ENCODE measurements around the gene RUNX1.
A peak's percentile ranks its signal among the peaks of the same experiment; 100 is the strongest.

RUNX1 gene

DNA sequence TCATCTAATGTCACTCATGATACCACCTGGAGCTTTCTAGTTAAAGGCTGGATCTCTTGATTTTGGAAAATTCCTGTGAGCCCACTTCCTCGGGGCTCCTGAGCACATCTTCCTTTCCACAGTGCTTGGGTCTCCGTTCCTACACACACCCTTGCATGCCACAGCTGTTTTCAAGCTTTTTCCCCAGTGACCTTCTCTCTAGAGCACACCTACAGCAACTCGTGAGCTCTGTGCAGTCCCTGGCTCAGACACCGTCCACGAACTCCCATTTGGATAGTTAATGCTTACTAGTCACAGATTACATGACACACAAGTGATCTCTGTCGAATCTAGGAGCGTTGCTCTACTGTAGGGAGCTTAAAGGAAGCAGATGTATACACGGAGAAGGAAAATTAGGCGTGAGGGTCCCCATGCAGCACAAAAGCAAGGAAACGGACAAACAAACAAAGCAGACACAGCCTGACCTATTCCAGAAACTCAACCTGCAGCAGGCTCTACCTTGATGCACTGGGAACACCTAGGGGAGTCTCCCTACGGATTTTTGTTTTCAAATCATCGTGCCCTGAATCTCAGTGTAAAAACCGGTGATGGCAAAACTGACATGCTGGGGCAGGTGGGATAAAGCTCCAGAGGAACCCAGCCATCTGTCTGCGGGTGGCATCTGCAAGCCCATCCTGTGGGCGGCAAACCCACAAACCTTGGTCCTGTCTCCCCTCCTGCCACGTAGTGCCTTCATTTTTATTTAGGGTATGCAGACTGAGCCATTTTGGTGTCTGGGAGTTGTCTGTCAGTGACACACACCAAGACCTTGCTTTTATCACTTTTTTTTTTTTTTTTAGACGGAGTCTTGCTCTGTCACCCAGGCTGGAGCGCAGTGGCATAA lies 177.8 kb downstream of the RUNX1 start:
- DNase-seq: no peak

DNA sequence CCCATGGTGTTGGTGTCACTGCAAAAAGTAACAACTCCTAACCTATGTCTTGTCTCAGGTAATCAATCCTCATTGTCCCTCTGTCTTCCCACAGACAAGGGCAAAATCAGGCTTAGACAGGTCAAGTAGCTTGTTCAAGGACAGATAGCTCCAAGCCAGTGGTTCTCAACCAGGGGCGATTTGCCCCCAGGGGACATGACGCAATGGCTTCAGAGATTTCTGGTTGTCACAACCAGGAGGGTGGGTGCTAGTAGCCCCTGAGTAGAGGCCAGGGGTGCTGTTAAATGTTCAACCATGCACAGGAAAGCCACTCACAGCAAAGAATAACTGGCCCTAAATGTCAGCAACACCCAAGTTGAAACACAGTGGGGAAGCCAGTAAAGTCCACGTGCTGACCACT lies 178.9 kb downstream of the RUNX1 start:
- no peak for DNase-seq

DNA sequence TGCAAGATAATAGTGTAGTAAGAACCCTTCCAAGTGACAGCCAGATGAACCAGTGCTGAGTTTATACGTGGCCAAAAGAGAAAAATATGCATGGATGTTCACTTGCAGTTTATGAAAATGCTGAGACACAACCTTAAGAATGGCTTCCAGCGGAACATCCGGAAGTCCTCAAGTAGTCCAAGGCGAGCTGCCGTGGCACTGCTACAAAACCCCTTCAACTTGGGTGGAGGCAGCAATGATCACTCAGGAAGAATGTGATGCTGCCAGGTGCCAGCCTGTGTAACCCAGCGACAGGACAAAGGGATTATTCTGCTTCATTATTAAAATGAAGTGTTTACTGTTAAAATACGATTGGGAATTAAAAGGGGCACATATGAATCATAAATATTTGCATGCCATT lies 179.6 kb downstream of the RUNX1 start:
- DNase-seq: no peak

DNA sequence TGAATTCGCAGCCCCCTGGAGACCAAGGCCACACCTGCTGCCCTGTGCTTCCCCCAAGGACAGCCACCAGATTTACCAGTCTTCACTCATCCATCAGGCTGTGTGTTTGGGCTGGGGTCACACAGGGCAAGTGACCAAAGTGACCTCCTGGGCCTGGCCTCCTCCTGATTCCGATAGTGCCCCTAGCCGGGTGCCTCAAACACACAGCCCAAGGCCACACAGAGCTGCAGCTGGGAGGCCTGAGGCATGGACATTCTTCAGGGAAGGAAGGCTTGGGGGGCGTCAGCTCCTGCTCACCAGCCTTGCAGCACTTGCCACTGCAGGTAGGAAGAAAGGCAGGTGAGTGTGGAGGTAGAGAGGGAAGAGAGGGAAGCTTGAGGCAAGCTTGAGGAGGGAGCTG lies 181.3 kb downstream of the RUNX1 start:
- no peak for DNase-seq

DNA sequence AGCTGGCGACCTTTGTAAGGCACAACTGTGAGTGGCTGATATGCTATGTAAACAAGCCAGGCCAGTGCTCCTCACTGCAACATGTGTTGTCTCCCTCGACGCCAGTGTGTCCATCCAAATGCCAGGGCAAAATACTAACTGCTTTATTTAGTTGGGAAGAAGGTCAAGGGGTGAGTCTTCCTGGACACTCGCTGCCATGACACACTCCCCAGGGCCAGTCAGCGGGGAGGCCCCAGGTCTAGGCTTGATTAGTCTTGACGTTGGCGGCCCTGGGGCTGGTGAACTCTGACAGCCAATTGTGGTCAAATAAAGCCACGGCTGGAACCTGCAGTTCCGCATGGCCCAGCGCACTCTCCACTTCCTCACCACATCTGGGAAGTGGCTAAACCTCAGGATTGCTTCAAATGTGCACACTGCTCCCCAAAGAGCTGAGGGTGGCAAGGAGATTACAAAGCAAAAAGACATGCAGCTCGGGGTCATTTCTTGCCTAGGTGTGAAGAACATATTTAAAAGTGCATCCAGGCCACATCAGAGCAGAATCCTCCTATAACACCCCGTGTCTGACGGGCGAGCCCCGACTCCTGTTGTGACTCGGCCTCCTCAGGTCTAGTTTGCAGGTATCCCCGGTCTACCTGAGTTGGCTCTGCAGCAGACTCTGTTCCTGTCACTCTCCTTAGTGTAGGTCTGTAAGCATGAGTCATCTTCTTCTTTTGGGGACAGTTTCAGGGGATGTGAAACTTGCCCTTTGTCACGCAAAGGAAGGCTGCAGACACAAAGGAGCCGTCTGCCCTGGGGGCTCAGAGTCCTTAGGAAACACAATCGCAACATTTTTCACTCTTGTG lies 183.5 kb downstream of the RUNX1 start:
- peak; percentile 66 for DNase-seq

DNA sequence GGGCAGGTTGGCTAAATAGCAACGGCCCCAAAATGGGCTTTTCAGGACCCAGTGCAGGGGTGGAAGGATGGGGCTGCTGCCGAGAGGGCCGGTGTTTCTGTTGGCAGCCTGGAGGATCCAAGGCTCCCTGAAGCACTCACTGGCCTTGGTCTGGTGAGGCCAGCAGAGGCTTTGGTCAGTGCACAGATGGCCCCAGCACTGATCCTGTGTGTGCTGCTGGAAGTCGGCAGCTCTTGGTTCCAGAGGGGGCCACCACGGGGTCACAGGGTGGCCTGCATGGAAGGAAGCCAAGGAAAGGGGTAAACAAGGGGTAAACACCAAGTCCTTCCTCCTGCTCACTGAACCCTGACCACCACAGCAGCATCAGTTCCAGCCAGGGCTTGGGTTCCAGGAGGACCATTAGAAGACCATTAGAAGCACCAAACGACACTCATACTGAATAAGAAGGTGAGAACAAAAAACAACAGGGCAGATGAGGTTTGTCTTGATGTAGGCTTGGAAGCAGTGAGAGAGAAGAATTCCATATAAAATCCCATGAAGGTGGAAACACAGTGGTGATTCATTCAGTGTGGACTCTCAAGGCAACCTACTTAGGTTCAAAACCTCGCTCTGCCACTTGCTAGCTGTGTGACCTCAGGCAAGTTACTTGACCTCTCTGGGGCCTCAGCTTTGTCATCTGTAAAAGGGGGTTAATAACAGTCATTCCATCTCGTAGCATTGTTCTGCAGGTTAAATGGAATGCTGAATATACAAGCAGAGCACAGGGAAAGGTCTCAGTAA lies 184.5 kb downstream of the RUNX1 start:
- no peak for DNase-seq

DNA sequence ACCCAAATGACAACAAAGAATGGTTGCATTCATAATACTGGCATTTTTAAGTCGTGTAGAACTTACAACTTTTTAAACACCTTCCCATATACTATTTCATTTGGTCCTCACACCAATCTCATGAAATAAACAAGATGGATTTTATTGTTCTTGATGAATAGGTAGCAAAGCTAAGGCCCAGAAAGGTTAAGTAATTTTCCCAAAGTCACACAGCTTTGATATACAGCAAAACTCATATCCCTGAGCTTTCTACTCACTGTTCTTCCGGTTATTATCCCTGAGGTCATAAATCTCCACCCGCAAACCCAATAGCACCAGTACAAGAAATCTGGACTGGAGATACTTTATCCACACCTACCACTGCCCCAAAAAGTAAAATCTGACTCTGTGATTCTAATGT lies 186.2 kb downstream of the RUNX1 start:
- no peak for DNase-seq

DNA sequence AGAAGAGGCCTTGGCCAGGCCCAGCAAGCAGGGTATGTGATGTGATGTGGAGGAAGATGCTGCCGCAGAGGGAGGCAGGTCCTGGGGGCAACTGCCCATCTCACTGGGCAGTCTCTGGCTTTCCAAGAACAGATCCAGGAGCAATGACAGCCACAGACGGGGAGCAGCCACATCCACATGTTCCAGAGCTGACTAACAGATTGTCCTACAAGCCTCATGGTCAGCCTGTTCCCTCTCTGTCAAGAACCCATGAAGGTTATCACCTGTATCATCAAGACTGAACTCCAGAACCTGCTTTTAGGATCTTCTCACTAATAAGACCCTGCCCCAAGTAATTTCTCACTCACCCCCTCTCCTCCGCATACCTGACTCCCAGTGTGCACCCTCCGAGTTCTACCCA lies 187.8 kb downstream of the RUNX1 start:
- no peak for DNase-seq

DNA sequence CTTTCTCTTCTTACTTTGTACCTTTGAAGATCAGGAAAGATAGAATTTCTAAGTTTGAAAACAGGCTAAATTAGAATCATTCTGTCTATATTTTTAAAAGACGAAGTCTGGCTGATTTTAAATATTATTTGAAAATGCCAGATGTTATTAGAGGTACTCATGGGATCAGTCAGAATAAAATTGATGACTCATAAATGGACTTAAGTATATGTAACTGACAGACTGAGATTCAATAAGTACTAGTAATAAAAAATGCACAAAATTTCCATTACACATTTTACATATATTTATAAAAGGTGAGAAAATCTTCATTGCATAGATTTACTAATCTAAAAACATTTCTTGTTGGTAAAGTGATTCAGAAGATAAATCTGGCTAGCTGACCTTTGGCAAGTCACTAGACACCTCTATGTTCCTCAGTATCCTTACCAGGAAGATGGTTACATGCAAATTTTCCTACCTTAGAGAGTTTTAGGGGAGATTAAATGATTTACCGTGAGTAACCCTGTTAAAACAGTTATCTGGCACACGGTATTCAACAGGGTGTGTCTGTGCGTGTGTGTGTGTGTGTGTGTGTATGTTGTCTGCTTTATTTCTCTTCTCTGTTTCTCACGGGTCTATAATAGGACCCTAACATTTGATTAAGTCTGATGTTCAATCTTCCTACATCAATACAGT lies 189.0 kb downstream of the RUNX1 start:
- no peak for DNase-seq

DNA sequence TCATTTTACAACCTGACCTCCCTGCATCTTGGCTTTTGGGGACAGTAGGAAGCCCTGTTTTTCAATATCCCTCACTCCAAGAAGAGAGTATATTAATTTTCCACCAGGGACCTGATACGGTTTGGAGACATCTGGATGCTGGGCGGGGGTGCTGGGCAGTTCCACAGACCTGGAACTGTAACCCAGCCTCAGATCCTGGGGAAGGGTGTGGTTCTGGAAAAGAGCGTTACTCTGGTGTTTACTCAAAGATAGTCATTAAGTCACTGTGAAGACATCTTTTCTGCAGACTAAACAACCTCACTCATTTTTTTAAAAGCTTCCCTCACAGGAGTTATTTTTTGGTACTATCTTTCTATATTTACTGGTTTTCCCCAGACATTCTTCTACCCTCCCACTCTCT lies 190.5 kb downstream of the RUNX1 start:
- DNase-seq: no peak

DNA sequence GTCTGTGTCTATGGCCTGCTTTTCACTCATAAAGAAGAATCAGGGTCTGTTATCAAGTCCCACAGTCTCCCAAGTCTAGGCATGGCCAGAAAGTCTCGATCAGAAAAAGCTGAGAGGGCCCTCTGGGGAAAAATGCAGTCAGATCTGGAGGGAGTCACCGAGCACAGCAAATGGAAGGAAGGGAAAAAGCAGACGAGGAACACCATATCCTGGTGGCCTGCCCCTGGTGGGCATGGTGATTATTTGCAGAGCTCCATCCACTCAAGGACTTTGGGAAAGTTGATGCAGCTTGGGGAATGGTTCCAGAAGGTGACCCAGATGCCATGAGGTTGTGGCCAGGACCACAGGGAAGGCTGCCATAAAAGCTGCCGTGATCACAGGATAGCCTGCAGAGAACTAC lies 191.2 kb downstream of the RUNX1 start:
- no peak for DNase-seq

DNA sequence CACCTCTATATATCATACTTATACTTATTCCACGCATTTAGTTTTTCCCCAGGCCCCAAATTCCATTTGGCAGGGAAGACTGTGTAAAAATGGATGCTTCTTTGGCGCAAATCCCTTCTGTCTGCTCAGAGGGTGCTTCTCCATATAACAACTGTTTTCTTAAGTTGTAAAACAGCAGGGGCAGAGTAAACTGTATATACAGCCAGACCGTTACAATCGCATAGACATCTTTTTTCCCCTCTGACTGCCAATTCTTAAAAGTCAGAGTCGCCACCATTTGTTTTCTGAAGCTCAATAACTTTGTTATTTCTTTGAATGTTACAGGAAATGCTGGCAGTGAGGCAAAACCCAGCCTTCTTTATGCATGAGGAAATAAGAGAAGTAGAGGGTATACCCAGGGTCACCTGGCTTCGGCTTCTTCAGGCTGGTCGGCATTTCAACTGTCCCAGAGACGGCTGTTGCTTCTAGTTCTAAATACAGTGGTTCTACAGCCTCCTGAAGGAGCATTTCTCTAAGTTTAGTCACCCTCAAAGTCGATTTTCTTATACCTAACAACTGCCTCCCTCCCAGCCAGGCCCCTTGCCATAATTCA lies 191.9 kb downstream of the RUNX1 start:
- DNase-seq: no peak

DNA sequence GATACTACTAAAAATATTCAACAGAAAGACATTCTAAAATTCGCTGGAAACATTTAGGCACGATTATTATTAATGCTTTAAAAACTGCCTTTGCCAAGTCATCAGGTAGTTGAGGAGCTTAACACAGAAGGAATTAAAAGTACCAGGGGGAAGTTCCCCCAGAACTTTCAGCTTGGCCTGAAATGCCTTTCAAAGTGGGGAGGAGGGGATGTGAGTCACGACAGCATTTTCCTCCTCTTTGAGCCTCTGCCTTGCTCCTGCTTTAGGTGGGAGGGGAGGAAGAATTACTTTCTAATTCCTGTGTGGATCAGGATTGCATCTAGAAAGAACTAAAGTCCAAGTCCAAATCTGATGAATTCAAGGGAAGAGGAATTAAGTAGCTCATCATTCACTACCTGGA lies 196.7 kb downstream of the RUNX1 start:
- DNase-seq: no peak

DNA sequence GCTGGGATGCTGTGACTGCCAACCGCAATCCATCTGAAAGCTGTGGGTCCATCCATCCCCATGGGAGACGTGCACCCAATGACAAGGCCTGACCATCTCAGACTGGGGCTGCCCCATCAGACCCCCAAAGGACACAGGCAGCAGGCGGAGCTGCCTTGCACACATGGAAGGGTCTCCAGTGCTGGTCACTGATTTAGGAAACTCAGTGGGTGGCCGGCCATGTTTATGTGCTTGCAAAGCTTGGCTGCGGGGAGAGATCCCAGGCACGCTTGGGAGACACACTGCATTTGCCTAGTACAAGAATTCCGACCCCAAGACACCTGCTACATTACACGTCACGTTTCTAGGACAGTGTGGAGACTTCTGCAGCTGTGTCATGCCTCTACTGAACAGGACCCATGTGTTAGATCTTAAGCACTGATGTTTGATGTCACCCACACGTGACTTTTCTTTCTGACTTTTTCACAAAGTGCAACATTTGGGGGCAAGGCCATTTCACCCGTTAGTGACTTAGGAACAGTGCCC lies 198.9 kb downstream of the RUNX1 start:
- DNase-seq: no peak

DNA sequence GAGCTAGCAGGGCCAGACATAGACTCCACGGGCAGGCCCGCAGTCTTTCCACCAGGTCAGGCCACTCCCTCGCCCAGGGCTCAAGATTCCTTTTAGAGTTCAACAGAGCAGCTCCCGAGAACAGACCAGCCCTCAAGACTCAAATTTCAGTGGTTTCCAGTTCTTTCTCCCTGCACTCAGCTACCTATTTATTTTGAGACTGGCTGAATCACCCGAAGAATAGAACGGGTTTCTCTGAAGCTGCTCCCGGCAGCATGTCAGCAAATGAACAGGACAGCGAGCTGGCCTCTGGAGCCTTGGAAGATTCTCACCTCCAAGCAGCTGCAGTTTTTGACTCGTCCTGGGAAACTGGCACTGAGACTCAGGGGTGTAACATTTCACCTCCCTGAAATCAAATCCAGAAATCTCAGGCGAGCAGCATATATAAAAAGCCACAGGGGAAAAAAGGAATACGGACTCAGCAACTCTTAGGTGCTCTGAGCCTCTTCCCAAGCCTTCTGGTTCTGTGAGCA lies 202.4 kb downstream of the RUNX1 start:
- DNase-seq: no peak

DNA sequence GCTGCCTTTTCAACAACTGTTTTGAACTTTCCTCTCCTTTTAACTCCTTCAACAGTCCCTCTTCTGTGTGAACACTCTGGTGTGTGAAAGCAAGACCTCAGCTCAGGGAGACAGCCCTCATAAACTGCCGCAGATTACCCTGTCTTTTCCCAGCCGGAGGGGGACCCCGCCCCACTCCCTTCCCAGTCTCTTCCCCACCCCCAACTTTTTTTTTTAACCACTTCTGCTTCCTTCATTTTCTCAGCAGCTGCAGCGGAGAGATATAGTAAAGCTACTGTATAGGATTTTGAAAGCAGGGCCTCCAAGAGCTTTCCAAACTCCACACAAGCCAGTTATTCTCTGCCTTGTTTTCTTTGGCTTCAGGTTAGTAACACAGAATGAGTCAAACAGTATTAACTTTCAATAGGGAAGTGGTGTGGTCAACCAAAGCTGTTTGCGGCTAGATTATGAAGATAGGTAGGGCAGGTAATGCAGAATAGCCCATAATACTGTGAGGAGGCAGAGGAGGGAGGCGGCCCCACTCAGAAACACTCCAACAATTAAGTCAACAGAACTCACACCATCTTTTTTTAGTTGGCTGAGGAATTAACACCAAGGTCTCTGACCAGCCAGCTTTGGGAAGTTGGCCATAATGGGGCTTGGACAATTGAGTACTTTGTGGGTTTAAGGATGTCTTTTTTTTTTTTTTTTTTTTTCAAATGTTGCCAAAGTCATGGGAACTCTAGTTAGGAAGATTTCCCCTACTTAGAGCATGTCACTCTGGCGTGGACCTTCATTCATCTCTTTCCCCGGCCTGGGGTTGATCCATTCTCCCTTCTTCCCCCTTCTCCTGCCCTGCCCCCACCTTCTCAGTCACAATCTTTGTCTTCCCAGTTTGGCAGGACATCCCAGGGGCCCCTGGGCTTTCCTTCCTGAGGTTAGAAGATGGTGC lies 203.3 kb downstream of the RUNX1 start:
- no peak for DNase-seq

DNA sequence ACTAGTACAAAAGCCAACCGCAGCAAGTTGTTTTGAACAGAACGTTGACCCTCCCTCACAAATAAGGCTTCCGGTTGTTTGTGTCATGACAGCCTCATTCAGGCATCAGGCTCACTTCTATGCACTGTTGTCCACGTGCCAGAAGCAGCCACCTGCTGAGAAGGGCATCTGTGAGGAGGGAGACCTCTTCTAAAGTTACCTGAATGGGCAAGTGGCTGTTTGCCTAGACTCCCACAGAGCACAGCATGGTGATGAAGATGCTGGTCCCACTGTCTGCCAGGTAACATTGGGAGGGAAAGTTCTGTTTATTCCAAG lies 204.2 kb downstream of the RUNX1 start:
- no peak for DNase-seq

DNA sequence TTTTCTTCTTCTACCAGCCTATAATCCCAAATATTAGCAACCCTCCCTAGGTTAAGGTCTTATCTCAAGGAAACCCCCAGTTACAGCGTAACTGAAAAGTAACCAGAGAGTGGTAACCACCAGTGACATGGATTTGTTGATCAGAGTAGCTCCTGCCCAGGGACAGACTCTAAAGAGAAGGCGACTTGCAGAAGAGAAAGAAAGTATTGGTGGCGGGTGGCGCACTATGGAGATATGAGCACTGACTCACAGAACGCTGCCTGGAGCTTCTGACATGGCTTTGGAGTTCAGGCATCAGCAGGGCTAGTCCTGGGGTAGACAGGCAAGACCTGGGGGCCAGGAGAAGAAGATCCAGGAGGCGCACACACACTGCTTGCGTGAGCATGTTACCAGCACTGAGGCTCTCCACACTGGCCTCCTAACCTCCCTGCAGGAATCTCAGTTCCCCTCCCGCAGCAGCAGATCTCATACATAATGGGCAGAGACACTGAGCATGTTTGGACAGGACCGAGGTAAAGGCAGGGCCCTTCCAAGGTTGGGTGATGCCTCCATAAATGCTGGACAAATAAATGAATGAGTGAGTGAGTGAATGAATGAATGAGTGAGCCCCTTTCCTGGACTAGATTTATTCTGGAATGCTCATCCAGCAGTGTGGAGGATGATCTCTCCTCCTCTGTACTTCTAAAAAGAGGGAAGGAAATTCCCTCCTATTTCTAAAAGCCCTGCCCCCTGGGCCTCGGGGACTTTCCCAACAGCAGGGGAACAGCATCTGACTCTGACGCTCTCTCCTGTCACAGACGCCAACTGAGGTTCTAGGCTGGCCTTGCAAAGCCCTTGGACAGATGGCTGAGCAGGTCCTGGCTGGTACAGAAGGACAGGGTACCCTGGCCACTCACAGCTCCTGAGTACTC lies 204.8 kb downstream of the RUNX1 start:
- no peak for DNase-seq

DNA sequence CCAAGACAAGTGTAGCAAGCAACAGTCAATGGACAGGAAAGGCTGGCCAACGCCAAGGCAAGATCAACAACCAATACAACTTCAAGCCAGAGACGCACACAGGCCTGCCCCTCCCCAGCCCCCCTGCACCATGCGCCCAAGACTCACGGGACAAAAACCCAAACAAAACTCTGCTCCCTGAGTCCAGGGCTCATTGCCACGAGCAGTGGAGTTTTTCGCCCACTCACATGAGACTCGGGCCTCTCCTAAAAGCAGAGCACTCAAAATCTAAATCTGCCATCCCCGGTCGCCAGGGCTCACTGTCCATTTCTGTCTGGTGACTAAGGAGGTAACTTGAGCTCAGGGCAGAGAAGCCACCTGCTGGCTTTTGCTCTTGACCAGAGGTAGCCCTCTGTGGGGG lies 205.5 kb downstream of the RUNX1 start:
- DNase-seq: no peak

DNA sequence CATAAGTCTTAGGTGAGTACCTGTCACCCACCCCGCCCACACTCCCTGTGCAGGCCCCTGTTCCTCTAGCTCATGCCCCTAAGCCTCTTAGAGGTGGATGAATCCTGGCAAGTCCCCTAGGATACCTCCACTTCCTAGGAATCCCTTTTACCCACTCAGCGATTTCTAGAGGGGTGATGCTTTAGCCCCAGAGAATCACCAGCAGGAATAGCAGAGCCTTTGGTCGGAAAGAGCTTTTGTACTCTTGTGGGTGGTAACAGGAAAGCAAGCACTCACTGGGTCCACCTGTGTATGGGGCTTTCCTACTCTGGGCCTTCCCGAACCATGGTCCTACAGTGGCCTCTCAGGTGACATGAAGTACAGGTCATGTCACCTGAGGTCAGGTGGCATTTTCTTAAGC lies 207.9 kb downstream of the RUNX1 start:
- no peak for DNase-seq

All from activated CD4-positive, CD25-positive, alpha-beta regulatory T cell treated with anti-CD3 and anti-CD28 coated beads, Interleukin-2, amount 50 U/mL, for 72 hours (primary cell).